GM23248 (cell line): Measurements from ENCODE around the gene ATP2C1.

Experiments
- EZH2 ChIP-seq: fragments of 200-600 bp; sonication (generic); IDR thresholded peaks from 2 replicates; pipeline ENCODE4 v1.6.1; 2018; ENCODE audit warnings: antibody characterized with exemption, mild to moderate bottlenecking; ENCODE audit not compliant: insufficient read depth, poor library complexity, severe bottlenecking
- EZH2phosphoT487 ChIP-seq: fragments of 200-600 bp; sonication (generic); IDR thresholded peaks from 2 replicates; pipeline ENCODE4 v1.6.1; 2018; ENCODE audit warnings: antibody characterized with exemption, moderate library complexity, mild to moderate bottlenecking, low read depth; ENCODE audit not compliant: insufficient read depth

- TF ChIP-seq EZH2phosphoT487 (no peak), EZH2 (no peak)
Observed at GRCh38 chr3:130969621-130970020, 75.7 kb downstream of the ATP2C1 start.
